Measurements from ENCODE around the gene QSOX2.

GRCh38 chr9:136201174-136201573 lies 44.4 kb downstream of the QSOX2 start:
- TF ChIP-seq CTCF (IDR thresholded peaks at IDR 0.05) = no peak
- no peak for TF ChIP-seq EP300 (IDR thresholded peaks at IDR 0.05)
- no peak for TF ChIP-seq POLR2A (IDR thresholded peaks at IDR 0.05)
- TF ChIP-seq POLR2AphosphoS5 (IDR thresholded peaks at IDR 0.05) = no peak
